Measurements from ENCODE around the gene ZNF746. TPM values are rescaled to one million over a fixed set of nuclear protein-coding genes. Genes with fewer than 3 reads are reported as not detected.

The ZNF746 gene
- total RNA-seq (2021) (19.2 and 19.3 TPM in 2 replicates), Bru-seq, nascent RNA (percentile 84 among the genes with signal in this experiment), BruChase-seq, experiment 1, labeled RNA remaining after a 2-hour chase (percentile 86 among the genes with signal in this experiment), BruChase-seq, experiment 2, labeled RNA remaining after a 6-hour chase (percentile 66 among the genes with signal in this experiment)
- long read RNA-seq, transcript ZNF746-201 (7 exons, 3,806 nt): major isoform, 6 of 33 reads
- long read RNA-seq, transcript ZNF746-202 (7 exons, 3,797 nt): major isoform, 6 of 33 reads
- long read RNA-seq, partial matches to known transcripts: 2 of 33 reads
- long read RNA-seq, other reads (novel, unspliced or antisense): 17 of 33 reads

- no peaks in the 10 kb centered on the region for H3K9me2 ChIP-seq (ENCODE audit: insufficient read depth)
- H4K20me1 ChIP-seq (ENCODE audit: insufficient read depth): peaks cover 4% of the 10 kb centered on the region; the same call in 1 of the 2 replicates
- ChIA-PET CTCF (no interaction called here), POLR2A (ENCODE audit: unreplicated experiment) (no interaction called here)
- H3K4me3 ChIP-seq: peak within 1 kb of the TSS; percentile 94
- H3K9me3 ChIP-seq (ENCODE audit: insufficient read depth, low read depth): no peaks in the 10 kb centered on the region
- 0 out of 2 replicates have a peak within 1 kb of the TSS, but pooled peaks have one; percentile 8 for H3K27ac ChIP-seq
- peaks cover 11% of the 10 kb centered on the region; the same call in 1 of the 2 replicates for H3K36me3 ChIP-seq (ENCODE audit: low read depth)
- no peak for TF ChIP-seq EZH2 (IDR thresholded peaks at IDR 0.05; ENCODE audit: low read depth)
- 0 out of 2 replicates have a peak, but pooled peaks have one; percentile 24 for TF ChIP-seq CTCF (conservative IDR thresholded peaks at IDR 0.05)
- peak within 1 kb of the TSS; percentile 84 for H2AFZ ChIP-seq
- H3K79me2 ChIP-seq (ENCODE audit: low read depth): peaks cover 26% of the 10 kb centered on the region
- no TSS peak for BruUV-seq (replicated peaks)
- DNase-seq: peak; percentile 65 to 85
- peak within 1 kb of the TSS; percentile 96 for H3K4me2 ChIP-seq
- no peaks in the 10 kb centered on the region for H3F3A ChIP-seq (ENCODE audit: insufficient read depth, low read depth)
- intact Hi-C loops (cut with micrococcal nuclease; ENCODE audit: unreplicated experiment): loop anchor here (1.0 to 10.0 kb wide), 10 partner anchors 75 to 533 kb away; partner anchors contain the start of genes PDIA4 and ZNF783
- peaks cover 17% of the 10 kb centered on the region for H3K4me1 ChIP-seq (replicated peaks; ENCODE audit: insufficient read depth)
- no peaks in the 10 kb centered on the region for H3K27me3 ChIP-seq (ENCODE audit: insufficient read depth, low read depth)
Measured at GRCh38 chr7:149497467-149498261, at the start of gene ZNF746. Gene ZNF746, minus strand, starts transcription at chr7:149497809. Its CDS starts 273 bp downstream, at chr7:149497536.

- no peaks in the 10 kb centered on the region for H4K20me1 ChIP-seq (ENCODE audit: insufficient read depth)
- no peak overlapping the region for H3K4me3 ChIP-seq
- POLR2A ChIA-PET (ENCODE audit: unreplicated experiment): no interaction called here
- no peaks in the 10 kb centered on the region for H3K9me3 ChIP-seq (ENCODE audit: insufficient read depth, low read depth)
- H3K4me1 ChIP-seq (replicated peaks; ENCODE audit: insufficient read depth): peaks cover 10% of the 10 kb centered on the region; the same call in 1 of the 2 replicates
- no peak overlapping the region for H2AFZ ChIP-seq
- no peaks in the 10 kb centered on the region for H3K79me2 ChIP-seq (ENCODE audit: low read depth)
- H3F3A ChIP-seq (ENCODE audit: insufficient read depth, low read depth): peaks cover 15% of the 10 kb centered on the region
- no peaks in the 10 kb centered on the region for H3K9me2 ChIP-seq (ENCODE audit: insufficient read depth)
- BruUV-seq (replicated peaks): no TSS peak
- H3K27me3 ChIP-seq (ENCODE audit: insufficient read depth, low read depth): no peaks in the 10 kb centered on the region
- peaks cover 29% of the 10 kb centered on the region for H3K36me3 ChIP-seq (ENCODE audit: low read depth)
- H3K27ac ChIP-seq: no peak overlapping the region
- H3K4me2 ChIP-seq: no peak overlapping the region
- no peak for DNase-seq
- TF ChIP-seq EZH2 (IDR thresholded peaks at IDR 0.05; ENCODE audit: low read depth): no peak
- no peak for TF ChIP-seq CTCF (conservative IDR thresholded peaks at IDR 0.05)
- CTCF ChIA-PET: no interaction called here
- intact Hi-C loops (cut with micrococcal nuclease; ENCODE audit: unreplicated experiment): no loop called here
Measured at GRCh38 chr7:149547126-149547525, 49.5 kb upstream of the ZNF746 start.

GRCh38 chr7:149546331-149546730 is 48.7 kb upstream of the ZNF746 start:
- H3K4me2 ChIP-seq: no peak overlapping the region
- H3K36me3 ChIP-seq (ENCODE audit: low read depth): peaks cover 33% of the 10 kb centered on the region
- peaks cover 10% of the 10 kb centered on the region; the same call in 1 of the 2 replicates for H3K4me1 ChIP-seq (replicated peaks; ENCODE audit: insufficient read depth)
- no peak overlapping the region for H3K4me3 ChIP-seq
- no peak overlapping the region for H2AFZ ChIP-seq
- TF ChIP-seq EZH2 (IDR thresholded peaks at IDR 0.05; ENCODE audit: low read depth) (no peak), CTCF (conservative IDR thresholded peaks at IDR 0.05) (no peak)
- no peaks in the 10 kb centered on the region for H3K27me3 ChIP-seq (ENCODE audit: insufficient read depth, low read depth)
- intact Hi-C loops (cut with micrococcal nuclease; ENCODE audit: unreplicated experiment): no loop called here
- DNase-seq: no peak
- POLR2A ChIA-PET (ENCODE audit: unreplicated experiment): no interaction called here
- H3K27ac ChIP-seq: no peak overlapping the region
- no peaks in the 10 kb centered on the region for H3K9me2 ChIP-seq (ENCODE audit: insufficient read depth)
- H3F3A ChIP-seq (ENCODE audit: insufficient read depth, low read depth): peaks cover 15% of the 10 kb centered on the region
- no peaks in the 10 kb centered on the region for H3K79me2 ChIP-seq (ENCODE audit: low read depth)
- no TSS peak for BruUV-seq (replicated peaks)
- H4K20me1 ChIP-seq (ENCODE audit: insufficient read depth): no peaks in the 10 kb centered on the region
- CTCF ChIA-PET: no interaction called here
- 0 out of 2 replicates have a peak, but pooled peaks cover 4% of the 10 kb centered on the region for H3K9me3 ChIP-seq (ENCODE audit: insufficient read depth, low read depth)
